Lung (tissue), 12 donors: Measurements from ENCODE around the gene SLC19A1. TPM values are rescaled to one million over a fixed set of nuclear protein-coding genes. Genes with fewer than 3 reads are reported as not detected.

ENCODE experiments used
- ATAC-seq: fragments of 200-7000 bp; cut with Tn5 transposase; one replicate; pipeline ENCODE4 v1.9.1; 2020; ENCODE audit warnings: moderate number of reproducible peaks; ENCODE audit not compliant: insufficient read depth, low FRiP score
- DNase-seq, 3 donors: peaks; one replicate each; pipeline ENCODE4 v3.0.0-alpha.2; 2013 to 2017
- H3K27ac ChIP-seq, 2 donors: one replicate each; pipeline ENCODE4 v1.5.1; 2013; ENCODE audit warnings: mild to moderate bottlenecking in 2 of 2, moderate library complexity in 2 of 2, control low read depth in 1 of 2, inconsistent platforms in 1 of 2, low read depth in 1 of 2, low read length in 1 of 2
- H3K27me3 ChIP-seq, 3 donors: one replicate each; pipeline ENCODE4 v1.5.1; 2013; ENCODE audit warnings: low read length in 2 of 3; ENCODE audit not compliant: control insufficient read depth in 3 of 3, insufficient read depth in 3 of 3
- H3K36me3 ChIP-seq, 4 donors: one replicate each; pipeline ENCODE4 v1.5.1; 2013; ENCODE audit warnings: low read length in 4 of 4, mild to moderate bottlenecking in 1 of 4, moderate library complexity in 1 of 4; ENCODE audit not compliant: control insufficient read depth in 4 of 4, insufficient read depth in 4 of 4
- H3K4me1 ChIP-seq, 5 donors: one replicate each; pipeline ENCODE4 v1.5.1; 2013; ENCODE audit warnings: low read length in 5 of 5, mild to moderate bottlenecking in 2 of 5, moderate library complexity in 1 of 5; ENCODE audit not compliant: control insufficient read depth in 5 of 5, insufficient read depth in 5 of 5
- H3K4me3 ChIP-seq: one replicate; pipeline ENCODE4 v1.5.1; 2013; ENCODE audit warnings: mild to moderate bottlenecking, control low read depth, moderate library complexity
- H3K9ac ChIP-seq, 2 donors: one replicate each; pipeline ENCODE4 v1.5.1; 2013; ENCODE audit warnings: low read length in 2 of 2, control low read depth in 1 of 2; ENCODE audit not compliant: insufficient read depth in 1 of 2
- H3K9me3 ChIP-seq, 4 donors: one replicate each; pipeline ENCODE4 v1.5.1; 2013; ENCODE audit warnings: low read length in 3 of 4, mild to moderate bottlenecking in 1 of 4, moderate library complexity in 1 of 4; ENCODE audit not compliant: control insufficient read depth in 4 of 4, insufficient read depth in 3 of 4
- CTCF ChIP-seq: IDR thresholded peaks from 2 replicates; pipeline ENCODE4 v1.5.1; 2012; ENCODE audit warnings: mild to moderate bottlenecking; ENCODE audit errors: control extremely low read depth, extremely low read depth
- WGBS, 2 donors: extraction: QIAGEN DNeasy Blood & Tissue Kit; methylation state at CpG; one replicate each; pipeline ENCODE4 v1.1.7; 2013; 5-methylcytosine and 5-hydroxymethylcytosine counted together
- polyA plus RNA-seq, 2 donors: library from polyadenylated mRNA; stranded (reverse); fragments of 200-250 nt; gene quantifications; one replicate each; pipeline ENCODE4 v1.2.1, GENCODE V29; 2013
- total RNA-seq, 2 donors: library from RNA; depleted of rRNA in 1 of 2; stranded (reverse); fragments of >200 nt in 1 of 2; gene quantifications; one replicate each; pipeline ENCODE4 v1.2.1, GENCODE V29; 2014 to 2021
- donor health status: control.
- donor health status: control.
- donor health status: Bipolar disorder and iron deficiency.
- donor health status: healthy.
- donor health status: DM: yes; HTN: yes; CAD: no.

SLC19A1 gene
- total and polyA plus RNA-seq, 4 donors = 23.8 to 42.0 (median 26.2) TPM

- no peak for TF ChIP-seq CTCF
- Histone ChIP-seq H3K27me3 (no peaks in the 10 kb centered on the region), H3K9ac (no peak overlapping the region), H3K36me3 (peaks cover 0 to 36% (median 0%) of the 10 kb centered on the region in 4 donors), H3K4me3 (no peak overlapping the region), H3K4me1 (peaks cover 0 to 26% (median 10%) of the 10 kb centered on the region in 5 donors), H3K27ac (no peak overlapping the region), H3K9me3 (peaks cover 0 to 2% (median 0%) of the 10 kb centered on the region in 4 donors)
- WGBS, 2 donors = 89 to 94% methylated on average over 35 of the region's 35 CpGs
- ATAC-seq (no peak), DNase-seq (no peak)
Observed at GRCh38 chr21:45511661-45512431, 30.4 kb downstream of the SLC19A1 start.

GRCh38 chr21:45511007-45511406 lies 31.2 kb downstream of the SLC19A1 start:
- Histone ChIP-seq H3K36me3 (peaks cover 0 to 35% (median 0%) of the 10 kb centered on the region in 4 donors), H3K9me3 (no peaks in the 10 kb centered on the region), H3K27ac (no peak overlapping the region), H3K9ac (no peak overlapping the region), H3K27me3 (no peaks in the 10 kb centered on the region), H3K4me3 (no peak overlapping the region), H3K4me1 (peaks cover 0 to 26% (median 10%) of the 10 kb centered on the region in 5 donors)
- DNase-seq (no peak), ATAC-seq (no peak)
- whole genome bisulfite sequencing, 2 donors = 82 to 87% methylated on average over 12 of the region's 12 CpGs
- no peak for TF ChIP-seq CTCF

- no peak for TF ChIP-seq CTCF
- Histone ChIP-seq H3K36me3 (peaks cover 0 to 35% (median 0%) of the 10 kb centered on the region in 4 donors), H3K27ac (no peak overlapping the region), H3K4me3 (no peak overlapping the region), H3K9ac (no peak overlapping the region), H3K4me1 (peaks cover 0 to 26% (median 10%) of the 10 kb centered on the region in 5 donors), H3K27me3 (no peaks in the 10 kb centered on the region), H3K9me3 (no peaks in the 10 kb centered on the region)
- 85 to 95% methylated on average over 7 to 11 of the region's 11 CpGs for WGBS, 2 donors
- no peak for ATAC-seq
- DNase-seq = no peak
Observed at GRCh38 chr21:45510466-45510955, 31.7 kb downstream of the SLC19A1 start.
